ENCODE data around the gene C1QL4. TPM values are rescaled to one million over a fixed set of nuclear protein-coding genes. Genes with fewer than 3 reads are reported as not detected.

Gene C1QL4
- total RNA-seq, 1 donor from 2014 or later: not detected

GRCh38 chr12:49327887-49328286 lies 9.1 kb downstream of the C1QL4 start:
- no peak for FAIRE-seq
- no peak for TF ChIP-seq CTCF (IDR thresholded peaks at IDR 0.05; ENCODE audit: insufficient read depth, low read length, severe bottlenecking)

GRCh38 chr12:49327368-49327767 lies 9.6 kb downstream of the C1QL4 start:
- FAIRE-seq: no peak

More at GRCh38 chr12:49327887-49328286, 9.1 kb downstream of the C1QL4 start:
- Histone ChIP-seq H3K36me3 (ENCODE audit: control insufficient read depth, insufficient read depth, low read length) (peaks cover 8% of the 10 kb centered on the region), H3K4me3 (ENCODE audit: low read depth, low read length) (no peak overlapping the region), H3K27me3 (ENCODE audit: control insufficient read depth, insufficient read depth, low read length) (peaks cover 4% of the 10 kb centered on the region)
- no peak for DNase-seq (ENCODE audit: low read depth)

GRCh38 chr12:49325606-49326005 lies 11.4 kb downstream of the C1QL4 start:
- FAIRE-seq: no peak
- DNase-seq (ENCODE audit: low read depth): no peak
- no peak for TF ChIP-seq CTCF (IDR thresholded peaks at IDR 0.05; ENCODE audit: insufficient read depth, low read length, severe bottlenecking)
- Histone ChIP-seq H3K27me3 (ENCODE audit: control insufficient read depth, insufficient read depth, low read length) (no peaks in the 10 kb centered on the region), H3K4me3 (ENCODE audit: low read depth, low read length) (no peak overlapping the region), H3K36me3 (ENCODE audit: control insufficient read depth, insufficient read depth, low read length) (peaks cover 8% of the 10 kb centered on the region)

More at GRCh38 chr12:49327368-49327767, 9.6 kb downstream of the C1QL4 start:
- no peak for DNase-seq (ENCODE audit: low read depth)
- Histone ChIP-seq H3K27me3 (ENCODE audit: control insufficient read depth, insufficient read depth, low read length) (peaks cover 2% of the 10 kb centered on the region), H3K4me3 (ENCODE audit: low read depth, low read length) (no peak overlapping the region), H3K36me3 (ENCODE audit: control insufficient read depth, insufficient read depth, low read length) (peaks cover 8% of the 10 kb centered on the region)
- TF ChIP-seq CTCF (IDR thresholded peaks at IDR 0.05; ENCODE audit: insufficient read depth, low read length, severe bottlenecking): no peak

GRCh38 chr12:49323524-49324097 lies 13.4 kb downstream of the C1QL4 start:
- H3K4me3 ChIP-seq (ENCODE audit: low read depth, low read length): peak overlapping the region; percentile 58
- DNase-seq (ENCODE audit: low read depth) (no peak), FAIRE-seq (no peak)
- no peaks in the 10 kb centered on the region for H3K27me3 ChIP-seq (ENCODE audit: control insufficient read depth, insufficient read depth, low read length)
- TF ChIP-seq CTCF (IDR thresholded peaks at IDR 0.05; ENCODE audit: insufficient read depth, low read length, severe bottlenecking): no peak
- peaks cover 6% of the 10 kb centered on the region for H3K36me3 ChIP-seq (ENCODE audit: control insufficient read depth, insufficient read depth, low read length)

- peak within 1 kb of the TSS; percentile 68 for H3K4me3 ChIP-seq (ENCODE audit: low read depth, low read length)
- H3K36me3 ChIP-seq (ENCODE audit: control insufficient read depth, insufficient read depth, low read length): peaks cover 6% of the 10 kb centered on the region
- H3K27me3 ChIP-seq (ENCODE audit: control insufficient read depth, insufficient read depth, low read length): no peaks in the 10 kb centered on the region
- no peak for TF ChIP-seq CTCF (IDR thresholded peaks at IDR 0.05; ENCODE audit: insufficient read depth, low read length, severe bottlenecking)
- peak; percentile 96 for DNase-seq (ENCODE audit: low read depth)
- no peak for FAIRE-seq
These were observed 14.1 kb downstream of the C1QL4 start, which contains the start of gene TROAP for GRCh38 chr12:49322708-49323523. Gene TROAP, plus strand, starts transcription at chr12:49323255. Its CDS starts 354 bp downstream, at chr12:49323609.

Data from bronchial epithelial cell (primary cell).